ENCODE results near the gene FKBP10. TPM values are rescaled to one million over a fixed set of nuclear protein-coding genes. Genes with fewer than 3 reads are reported as not detected.
"Not testable (repeated sequence)": the region's sequence is repeated elsewhere in the genome, so short reads cannot be mapped to it uniquely, and the experiment has no call there.

Gene FKBP10
- total RNA-seq, 1 experiment from 2014 or later: 0.92 TPM

DNA sequence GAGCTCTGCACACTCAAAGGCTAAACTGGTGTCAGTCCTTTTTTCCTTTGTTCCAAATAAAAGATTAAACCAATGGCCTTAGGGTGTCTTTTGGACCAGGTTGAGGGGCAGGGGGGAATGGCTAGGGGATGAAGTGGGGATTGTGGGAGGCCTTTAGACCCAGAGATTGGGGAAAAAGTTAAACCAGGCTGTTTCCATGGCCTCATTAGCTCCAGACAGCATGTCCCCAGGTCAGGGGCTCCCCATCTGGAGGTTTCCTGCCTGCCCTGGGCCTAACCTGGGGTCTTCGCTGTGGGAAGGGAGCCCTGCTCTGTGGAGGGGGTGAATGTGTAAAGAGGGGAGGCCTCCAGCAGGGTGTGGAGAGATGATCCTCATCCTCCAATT is 10.3 kb downstream of the FKBP10 start:
- CTCF ChIA-PET: no interaction called here
- no peak for DNase-seq
- BruUV-seq (replicated peaks): no TSS peak
- H3K4me3 Mint-ChIP-seq (ENCODE audit: low read depth, unreplicated experiment): no peak overlapping the region
- TF ChIP-seq, protein P1, sequence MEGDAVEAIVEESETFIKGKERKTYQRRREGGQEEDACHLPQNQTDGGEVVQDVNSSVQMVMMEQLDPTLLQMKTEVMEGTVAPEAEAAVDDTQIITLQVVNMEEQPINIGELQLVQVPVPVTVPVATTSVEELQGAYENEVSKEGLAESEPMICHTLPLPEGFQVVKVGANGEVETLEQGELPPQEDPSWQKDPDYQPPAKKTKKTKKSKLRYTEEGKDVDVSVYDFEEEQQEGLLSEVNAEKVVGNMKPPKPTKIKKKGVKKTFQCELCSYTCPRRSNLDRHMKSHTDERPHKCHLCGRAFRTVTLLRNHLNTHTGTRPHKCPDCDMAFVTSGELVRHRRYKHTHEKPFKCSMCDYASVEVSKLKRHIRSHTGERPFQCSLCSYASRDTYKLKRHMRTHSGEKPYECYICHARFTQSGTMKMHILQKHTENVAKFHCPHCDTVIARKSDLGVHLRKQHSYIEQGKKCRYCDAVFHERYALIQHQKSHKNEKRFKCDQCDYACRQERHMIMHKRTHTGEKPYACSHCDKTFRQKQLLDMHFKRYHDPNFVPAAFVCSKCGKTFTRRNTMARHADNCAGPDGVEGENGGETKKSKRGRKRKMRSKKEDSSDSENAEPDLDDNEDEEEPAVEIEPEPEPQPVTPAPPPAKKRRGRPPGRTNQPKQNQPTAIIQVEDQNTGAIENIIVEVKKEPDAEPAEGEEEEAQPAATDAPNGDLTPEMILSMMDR (IDR thresholded peaks at IDR 0.05; ENCODE audit: unreplicated experiment): no peak
- intact Hi-C loops (cut with micrococcal nuclease; ENCODE audit: unreplicated experiment): no loop called here
- H3K36me3 Mint-ChIP-seq (ENCODE audit: insufficient read depth, unreplicated experiment): peaks cover 31% of the 10 kb centered on the region
- H3K27ac Mint-ChIP-seq (ENCODE audit: unreplicated experiment): no peak overlapping the region
- H3K27me3 Mint-ChIP-seq (ENCODE audit: unreplicated experiment): peaks cover 38% of the 10 kb centered on the region
- no peaks in the 10 kb centered on the region for H3K9me3 Mint-ChIP-seq (ENCODE audit: low read depth, unreplicated experiment)
- H3K4me1 Mint-ChIP-seq (ENCODE audit: low read depth, unreplicated experiment): no peaks in the 10 kb centered on the region

DNA sequence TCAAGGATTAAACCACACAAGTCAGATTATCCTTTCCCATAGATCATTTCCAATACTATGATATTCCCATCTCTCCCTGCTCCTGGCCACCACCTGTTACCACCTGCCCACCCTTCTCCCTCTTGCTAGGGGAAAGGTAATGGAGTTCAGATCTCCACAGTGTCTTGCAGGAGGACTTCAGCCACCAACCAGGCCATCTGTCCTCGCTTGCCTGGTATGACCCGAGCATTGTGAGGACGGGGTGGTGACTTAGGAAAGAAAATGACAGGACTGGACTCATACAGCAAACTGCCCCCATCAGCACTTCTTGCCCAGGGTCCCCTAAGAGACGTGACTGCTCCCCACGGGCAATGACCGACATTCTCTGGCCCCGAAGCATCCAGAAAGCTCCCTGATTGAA is 10.8 kb downstream of the FKBP10 start:
- Mint-ChIP-seq H3K4me1 (ENCODE audit: low read depth, unreplicated experiment) (no peaks in the 10 kb centered on the region), H3K4me3 (ENCODE audit: low read depth, unreplicated experiment) (no peak overlapping the region), H3K9me3 (ENCODE audit: low read depth, unreplicated experiment) (no peaks in the 10 kb centered on the region), H3K27ac (ENCODE audit: unreplicated experiment) (no peak overlapping the region), H3K36me3 (ENCODE audit: insufficient read depth, unreplicated experiment) (peaks cover 26% of the 10 kb centered on the region), H3K27me3 (ENCODE audit: unreplicated experiment) (peaks cover 34% of the 10 kb centered on the region)
- CTCF ChIA-PET: interaction anchor here (0.6 to 1.0 kb wide), 3 partner anchors 12 to 1160 kb away, joined by 3 to 5 read pairs (median 3); partner anchors contain the start of gene P3H4
- DNase-seq: no peak
- intact Hi-C loops (cut with micrococcal nuclease; ENCODE audit: unreplicated experiment): no loop called here
- TF ChIP-seq, protein P1 (IDR thresholded peaks at IDR 0.05; ENCODE audit: unreplicated experiment): no peak
- no TSS peak for BruUV-seq (replicated peaks)

- H3K4me1 Mint-ChIP-seq (ENCODE audit: low read depth, unreplicated experiment): no peaks in the 10 kb centered on the region
- DNase-seq: no peak
- no peak overlapping the region for H3K27ac Mint-ChIP-seq (ENCODE audit: unreplicated experiment)
- BruUV-seq (replicated peaks): no TSS peak
- H3K4me3 Mint-ChIP-seq (ENCODE audit: low read depth, unreplicated experiment): no peak overlapping the region
- CTCF ChIA-PET: interaction anchor here (0.6 to 1.0 kb wide), 3 partner anchors 12 to 1160 kb away, joined by 3 to 5 read pairs (median 3); partner anchors contain the start of gene P3H4
- TF ChIP-seq, protein P1 (IDR thresholded peaks at IDR 0.05; ENCODE audit: unreplicated experiment): no peak
- H3K9me3 Mint-ChIP-seq (ENCODE audit: low read depth, unreplicated experiment): no peaks in the 10 kb centered on the region
- H3K27me3 Mint-ChIP-seq (ENCODE audit: unreplicated experiment): peaks cover 29% of the 10 kb centered on the region
- intact Hi-C loops (cut with micrococcal nuclease; ENCODE audit: unreplicated experiment): no loop called here
- peaks cover 25% of the 10 kb centered on the region for H3K36me3 Mint-ChIP-seq (ENCODE audit: insufficient read depth, unreplicated experiment)
These were observed 11.3 kb downstream of the FKBP10 start for GRCh38 chr17:41824086-41824485.

- CTCF ChIA-PET: interaction anchor here (0.6 kb wide), 2 partner anchors 97 to 1182 kb away, joined by 3 read pairs; no protein-coding TSS in a partner anchor
- TF ChIP-seq, protein P1 (IDR thresholded peaks at IDR 0.05; ENCODE audit: unreplicated experiment): no peak
- Mint-ChIP-seq H3K36me3 (ENCODE audit: insufficient read depth, unreplicated experiment) (peaks cover 29% of the 10 kb centered on the region), H3K27ac (ENCODE audit: unreplicated experiment) (no peak overlapping the region), H3K4me3 (ENCODE audit: low read depth, unreplicated experiment) (no peak overlapping the region), H3K27me3 (ENCODE audit: unreplicated experiment) (peaks cover 16% of the 10 kb centered on the region), H3K9me3 (ENCODE audit: low read depth, unreplicated experiment) (no peaks in the 10 kb centered on the region), H3K4me1 (ENCODE audit: low read depth, unreplicated experiment) (no peaks in the 10 kb centered on the region)
- no TSS peak for BruUV-seq (replicated peaks)
- DNase-seq: no peak
- intact Hi-C loops (cut with micrococcal nuclease; ENCODE audit: unreplicated experiment): no loop called here
These were observed 12.5 kb downstream of the FKBP10 start for GRCh38 chr17:41825175-41825845.

- BruUV-seq (replicated peaks); intact Hi-C loops (cut with micrococcal nuclease; ENCODE audit: unreplicated experiment); H3K27ac Mint-ChIP-seq (ENCODE audit: unreplicated experiment); H3K27me3 Mint-ChIP-seq (ENCODE audit: unreplicated experiment); DNase-seq; H3K9me3 Mint-ChIP-seq (ENCODE audit: low read depth, unreplicated experiment); H3K4me3 Mint-ChIP-seq (ENCODE audit: low read depth, unreplicated experiment); H3K4me1 Mint-ChIP-seq (ENCODE audit: low read depth, unreplicated experiment): not testable (repeated sequence)
- CTCF ChIA-PET: interaction anchor here (0.7 kb wide), 1 partner anchor 10 kb away, joined by 4 read pairs; no protein-coding TSS in a partner anchor
- H3K36me3 Mint-ChIP-seq (ENCODE audit: insufficient read depth, unreplicated experiment): peaks cover 11% of the 10 kb centered on the region
These were observed 17.2 kb downstream of the FKBP10 start for GRCh38 chr17:41829961-41830360.
